HG03064 (cell line): ENCODE measurements around the gene PPARG.
"Not testable (repeated sequence)": the region's sequence is repeated elsewhere in the genome, so short reads cannot be mapped to it uniquely, and the experiment has no call there.

Experiments
- ATAC-seq: cut with Tn5 transposase; IDR thresholded peaks from one replicate; pipeline ENCODE4 v1.9.1; 2021; ENCODE audit warnings: low read depth; ENCODE audit not compliant: unreplicated experiment

The PPARG gene

GRCh38 chr3:12288182-12289129, at the start of gene PPARG:
PPARG (plus strand) TSS chr3:12289070; CDS start chr3:12379712, 90,642 bp downstream.
- ATAC-seq: no peak

- ATAC-seq: no peak
Measured at GRCh38 chr3:12239301-12239700, 49.6 kb upstream of the PPARG start.

- no peak for ATAC-seq
Measured at GRCh38 chr3:12242772-12243171, 46.1 kb upstream of the PPARG start.

GRCh38 chr3:12246497-12247163, 42.2 kb upstream of the PPARG start:
- ATAC-seq: no peak

GRCh38 chr3:12247411-12247810, 41.5 kb upstream of the PPARG start:
- no peak for ATAC-seq

- ATAC-seq: no peak
Measured at GRCh38 chr3:12249519-12249918, 39.4 kb upstream of the PPARG start.

GRCh38 chr3:12252889-12253288, 36.0 kb upstream of the PPARG start:
- ATAC-seq: no peak

- ATAC-seq: no peak
Measured at GRCh38 chr3:12253516-12254343, 35.1 kb upstream of the PPARG start.

- no peak for ATAC-seq
Measured at GRCh38 chr3:12255393-12255792, 33.5 kb upstream of the PPARG start.

- ATAC-seq: no peak
Measured at GRCh38 chr3:12258911-12259310, 30.0 kb upstream of the PPARG start.

GRCh38 chr3:12262173-12262572, 26.7 kb upstream of the PPARG start:
- ATAC-seq: not testable (repeated sequence)

GRCh38 chr3:12265508-12265907, 23.4 kb upstream of the PPARG start:
- no peak for ATAC-seq

- ATAC-seq: no peak
Measured at GRCh38 chr3:12266038-12266437, 22.8 kb upstream of the PPARG start.

- ATAC-seq: no peak
Measured at GRCh38 chr3:12267376-12268030, 21.4 kb upstream of the PPARG start.

- no peak for ATAC-seq
Measured at GRCh38 chr3:12268049-12268735, 20.7 kb upstream of the PPARG start.

- no peak for ATAC-seq
Measured at GRCh38 chr3:12270976-12271375, 17.9 kb upstream of the PPARG start.

GRCh38 chr3:12273045-12273695, 15.7 kb upstream of the PPARG start:
- ATAC-seq: peak; percentile 86

- no peak for ATAC-seq
Measured at GRCh38 chr3:12275974-12276650, 12.8 kb upstream of the PPARG start.

- ATAC-seq: not testable (repeated sequence)
Measured at GRCh38 chr3:12276827-12277226, 12.0 kb upstream of the PPARG start.
